ENCODE data around the gene TMEM8B. TPM values are rescaled to one million over a fixed set of nuclear protein-coding genes. Genes with fewer than 3 reads are reported as not detected.

The TMEM8B gene
- total RNA-seq, 1 experiment from 2014 or later: 6.4 TPM

DNA sequence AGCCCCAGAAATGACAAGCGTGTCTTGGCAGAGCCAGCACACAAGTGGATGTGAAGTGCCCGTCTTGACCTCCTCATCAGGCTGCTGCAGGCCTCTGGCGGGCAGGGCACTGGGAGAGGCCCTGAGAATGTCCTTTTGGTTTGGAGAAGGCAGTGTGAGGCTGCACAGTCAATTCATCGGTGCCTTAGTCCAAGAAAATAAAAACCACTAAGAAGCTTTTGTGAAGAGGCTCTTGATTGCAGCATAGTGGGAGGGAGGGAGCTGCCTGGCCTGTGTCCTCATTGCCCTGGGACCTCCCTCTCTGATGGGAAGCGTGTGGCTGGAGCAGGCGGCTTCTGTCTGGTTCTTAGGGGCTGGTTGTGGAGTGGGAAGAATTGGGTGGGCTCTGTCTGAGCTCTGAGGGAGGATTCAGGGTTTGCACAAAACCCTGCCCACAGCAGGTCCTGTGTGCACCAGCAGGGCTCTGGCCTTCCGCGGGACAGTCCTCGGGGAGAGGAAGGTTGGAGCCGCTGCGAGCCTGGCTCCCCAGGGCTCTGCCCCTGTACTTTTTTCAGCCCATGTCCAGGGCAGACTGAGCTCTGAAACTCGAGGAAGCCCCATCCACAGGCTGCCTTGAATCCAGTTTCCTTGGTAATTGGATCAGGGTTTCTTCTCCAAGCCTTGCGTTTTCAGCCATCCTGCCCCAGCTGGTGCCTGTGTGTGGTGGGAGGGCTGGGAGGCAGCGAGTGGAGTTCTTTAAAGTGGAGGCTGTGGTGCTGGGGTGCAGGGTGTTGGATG is 78.1 kb downstream of the TMEM8B start:
- peak overlapping the region; percentile 78 for H3K4me2 ChIP-seq
- H3K4me3 ChIP-seq: 0 out of 2 replicates have a peak overlapping the region, but pooled peaks have one; percentile 5

GRCh38 chr9:35907711-35908503 is 78.9 kb downstream of the TMEM8B start:
- peak overlapping the region; percentile 35; the same call in 1 of the 2 replicates for H3K4me3 ChIP-seq

More for the DNA sequence above, 78.1 kb downstream of the TMEM8B start:
- H3K9me2 ChIP-seq (ENCODE audit: insufficient read depth): no peaks in the 10 kb centered on the region
- intact Hi-C loops (cut with micrococcal nuclease; ENCODE audit: unreplicated experiment): loop anchor here (2.0 to 5.0 kb wide), 3 partner anchors 42 to 250 kb away; partner anchors contain the start of genes CCDC107, FAM221B, RMRP and TMEM8B
- H3F3A ChIP-seq (ENCODE audit: insufficient read depth, low read depth): peaks cover 34% of the 10 kb centered on the region
- TSS peak; percentile 44 for BruUV-seq (replicated peaks)
- H3K9me3 ChIP-seq (ENCODE audit: insufficient read depth, low read depth): no peaks in the 10 kb centered on the region
- H2AFZ ChIP-seq: no peak overlapping the region
- peaks cover 70% of the 10 kb centered on the region for H3K4me1 ChIP-seq (replicated peaks; ENCODE audit: insufficient read depth)
- no peaks in the 10 kb centered on the region for H3K27me3 ChIP-seq (ENCODE audit: insufficient read depth, low read depth)
- CTCF ChIA-PET: no interaction called here
- DNase-seq: no peak
- TF ChIP-seq EZH2 (IDR thresholded peaks at IDR 0.05; ENCODE audit: low read depth): no peak
- TF ChIP-seq, protein P1, sequence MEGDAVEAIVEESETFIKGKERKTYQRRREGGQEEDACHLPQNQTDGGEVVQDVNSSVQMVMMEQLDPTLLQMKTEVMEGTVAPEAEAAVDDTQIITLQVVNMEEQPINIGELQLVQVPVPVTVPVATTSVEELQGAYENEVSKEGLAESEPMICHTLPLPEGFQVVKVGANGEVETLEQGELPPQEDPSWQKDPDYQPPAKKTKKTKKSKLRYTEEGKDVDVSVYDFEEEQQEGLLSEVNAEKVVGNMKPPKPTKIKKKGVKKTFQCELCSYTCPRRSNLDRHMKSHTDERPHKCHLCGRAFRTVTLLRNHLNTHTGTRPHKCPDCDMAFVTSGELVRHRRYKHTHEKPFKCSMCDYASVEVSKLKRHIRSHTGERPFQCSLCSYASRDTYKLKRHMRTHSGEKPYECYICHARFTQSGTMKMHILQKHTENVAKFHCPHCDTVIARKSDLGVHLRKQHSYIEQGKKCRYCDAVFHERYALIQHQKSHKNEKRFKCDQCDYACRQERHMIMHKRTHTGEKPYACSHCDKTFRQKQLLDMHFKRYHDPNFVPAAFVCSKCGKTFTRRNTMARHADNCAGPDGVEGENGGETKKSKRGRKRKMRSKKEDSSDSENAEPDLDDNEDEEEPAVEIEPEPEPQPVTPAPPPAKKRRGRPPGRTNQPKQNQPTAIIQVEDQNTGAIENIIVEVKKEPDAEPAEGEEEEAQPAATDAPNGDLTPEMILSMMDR (conservative IDR thresholded peaks at IDR 0.05): no peak
- no peaks in the 10 kb centered on the region for H4K20me1 ChIP-seq (ENCODE audit: insufficient read depth)
- H3K36me3 ChIP-seq (ENCODE audit: low read depth): no peaks in the 10 kb centered on the region
- POLR2A ChIA-PET (ENCODE audit: unreplicated experiment): interaction anchor here (0.5 to 1.4 kb wide), 2 partner anchors 17 to 45 kb away, joined by 3 to 4 read pairs; no protein-coding TSS in a partner anchor
- peak overlapping the region; percentile 95 for H3K27ac ChIP-seq
- no peaks in the 10 kb centered on the region for H3K79me2 ChIP-seq (ENCODE audit: low read depth)

More at GRCh38 chr9:35907711-35908503, 78.9 kb downstream of the TMEM8B start:
- H3K36me3 ChIP-seq (ENCODE audit: low read depth): no peaks in the 10 kb centered on the region
- no peaks in the 10 kb centered on the region for H3K9me2 ChIP-seq (ENCODE audit: insufficient read depth)
- peaks cover 34% of the 10 kb centered on the region for H3F3A ChIP-seq (ENCODE audit: insufficient read depth, low read depth)
- H3K79me2 ChIP-seq (ENCODE audit: low read depth): no peaks in the 10 kb centered on the region
- TF ChIP-seq EZH2 (IDR thresholded peaks at IDR 0.05; ENCODE audit: low read depth): no peak
- TF ChIP-seq, protein P1 (conservative IDR thresholded peaks at IDR 0.05): no peak
- DNase-seq: peak; percentile 69 to 81
- peak overlapping the region; percentile 78 for H3K4me2 ChIP-seq
- POLR2A ChIA-PET (ENCODE audit: unreplicated experiment): interaction anchor here (0.6 to 1.4 kb wide), 2 partner anchors 17 to 811 kb away, joined by 4 read pairs; no protein-coding TSS in a partner anchor
- BruUV-seq (replicated peaks): no TSS peak
- peaks cover 70% of the 10 kb centered on the region for H3K4me1 ChIP-seq (replicated peaks; ENCODE audit: insufficient read depth)
- H3K27ac ChIP-seq: peak overlapping the region; percentile 95
- CTCF ChIA-PET: no interaction called here
- no peaks in the 10 kb centered on the region for H3K9me3 ChIP-seq (ENCODE audit: insufficient read depth, low read depth)
- intact Hi-C loops (cut with micrococcal nuclease; ENCODE audit: unreplicated experiment): loop anchor here (2.0 to 5.0 kb wide), 3 partner anchors 41 to 251 kb away; partner anchors contain the start of genes CCDC107, FAM221B, RMRP and TMEM8B
- peak overlapping the region; percentile 59; the same call in 1 of the 2 replicates for H2AFZ ChIP-seq
- H3K27me3 ChIP-seq (ENCODE audit: insufficient read depth, low read depth): no peaks in the 10 kb centered on the region
- H4K20me1 ChIP-seq (ENCODE audit: insufficient read depth): no peaks in the 10 kb centered on the region
